Retinal pigment epithelial cell (primary cell): ENCODE results near the gene IDH3G.
"Not testable (repeated sequence)": the region's sequence is repeated elsewhere in the genome, so short reads cannot be mapped to it uniquely, and the experiment has no call there.

ENCODE experiments used
- DNase-seq: peaks from one replicate; pipeline ENCODE4 v3.0.0-alpha.2; 2010; ENCODE audit warnings: low read depth
- H3K4me3 ChIP-seq: 2 replicates; pipeline ENCODE4 v1.5.1; 2011; ENCODE audit warnings: mild to moderate bottlenecking, low read length, control low read depth, moderate library complexity
- TF ChIP-seq, protein P1 (sequence below): conservative IDR thresholded peaks from 2 replicates; pipeline ENCODE4 v1.5.1; 2011; ENCODE audit warnings: low read depth, low read length, control low read depth, inconsistent platforms

The IDH3G gene

GRCh38 chrX:153744210-153745066 lies 49.7 kb downstream of the IDH3G start:
- H3K4me3 ChIP-seq: no peak overlapping the region
- no peak for DNase-seq
- TF ChIP-seq, protein P1, sequence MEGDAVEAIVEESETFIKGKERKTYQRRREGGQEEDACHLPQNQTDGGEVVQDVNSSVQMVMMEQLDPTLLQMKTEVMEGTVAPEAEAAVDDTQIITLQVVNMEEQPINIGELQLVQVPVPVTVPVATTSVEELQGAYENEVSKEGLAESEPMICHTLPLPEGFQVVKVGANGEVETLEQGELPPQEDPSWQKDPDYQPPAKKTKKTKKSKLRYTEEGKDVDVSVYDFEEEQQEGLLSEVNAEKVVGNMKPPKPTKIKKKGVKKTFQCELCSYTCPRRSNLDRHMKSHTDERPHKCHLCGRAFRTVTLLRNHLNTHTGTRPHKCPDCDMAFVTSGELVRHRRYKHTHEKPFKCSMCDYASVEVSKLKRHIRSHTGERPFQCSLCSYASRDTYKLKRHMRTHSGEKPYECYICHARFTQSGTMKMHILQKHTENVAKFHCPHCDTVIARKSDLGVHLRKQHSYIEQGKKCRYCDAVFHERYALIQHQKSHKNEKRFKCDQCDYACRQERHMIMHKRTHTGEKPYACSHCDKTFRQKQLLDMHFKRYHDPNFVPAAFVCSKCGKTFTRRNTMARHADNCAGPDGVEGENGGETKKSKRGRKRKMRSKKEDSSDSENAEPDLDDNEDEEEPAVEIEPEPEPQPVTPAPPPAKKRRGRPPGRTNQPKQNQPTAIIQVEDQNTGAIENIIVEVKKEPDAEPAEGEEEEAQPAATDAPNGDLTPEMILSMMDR: peak; percentile 36

DNA sequence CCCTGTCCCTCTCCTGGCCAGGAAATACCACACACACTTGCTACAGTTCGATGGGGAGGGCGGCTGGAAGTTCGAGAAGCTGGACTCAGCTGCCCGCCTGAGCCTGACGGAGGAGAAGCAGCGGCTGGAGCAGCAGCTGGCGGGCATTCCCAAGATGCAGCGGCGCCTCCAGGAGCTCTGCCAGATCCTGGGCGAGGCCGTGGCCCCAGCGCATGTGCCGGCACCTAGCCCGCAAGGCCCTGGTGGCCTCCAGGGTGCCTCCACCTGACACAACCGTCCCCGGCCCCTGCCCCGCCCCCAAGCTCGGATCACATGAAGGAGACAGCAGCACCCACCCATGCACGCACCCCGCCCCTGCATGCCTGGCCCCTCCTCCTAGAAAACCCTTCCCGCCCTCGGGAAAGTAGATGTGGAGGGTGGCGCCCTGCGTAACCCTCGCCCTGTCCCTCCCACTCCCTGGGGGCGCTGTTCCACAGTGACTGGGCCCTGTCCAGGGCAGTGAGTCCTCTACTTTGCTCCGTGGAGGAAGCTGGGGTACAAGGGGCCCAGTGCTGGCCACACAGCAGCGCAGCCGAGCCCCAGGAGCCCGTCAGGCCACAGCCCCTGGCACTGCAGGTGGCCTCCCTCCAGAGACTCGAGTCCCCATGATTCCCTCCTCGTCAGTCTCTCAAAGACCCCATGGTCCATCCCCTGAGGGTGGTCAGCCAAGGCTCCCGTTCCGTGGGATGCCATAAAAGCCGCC lies 50.5 kb downstream of the IDH3G start:
- TF ChIP-seq, protein P1: peak; percentile 7
- not testable (repeated sequence) for DNase-seq, H3K4me3 ChIP-seq

- DNase-seq, H3K4me3 ChIP-seq: not testable (repeated sequence)
Measured at GRCh38 chrX:153742796-153743467, 51.2 kb downstream of the IDH3G start.

- DNase-seq, H3K4me3 ChIP-seq: not testable (repeated sequence)
Measured at GRCh38 chrX:153742111-153742510, 52.1 kb downstream of the IDH3G start.

DNA sequence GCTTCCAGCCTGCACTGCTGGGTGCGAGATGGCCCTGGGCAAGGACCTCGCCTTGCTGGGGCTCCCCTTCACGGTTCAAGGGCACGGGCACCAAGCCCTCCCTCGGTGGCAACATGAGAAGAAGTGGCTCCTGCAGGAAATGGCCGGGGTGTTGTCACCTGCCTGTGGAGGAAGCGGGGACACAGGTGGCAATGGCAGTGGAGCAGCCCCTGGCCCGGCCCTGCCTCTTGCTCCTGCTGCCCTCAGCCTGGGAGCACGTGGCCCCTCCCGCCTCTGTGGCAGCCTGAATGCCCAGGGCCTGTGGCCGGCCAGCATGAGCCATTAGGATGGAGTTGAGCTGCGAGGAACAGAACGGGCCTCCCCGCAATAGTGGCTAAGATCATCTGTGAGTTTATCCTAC lies 52.7 kb downstream of the IDH3G start:
- TF ChIP-seq, protein P1: no peak
- H3K4me3 ChIP-seq: no peak overlapping the region
- no peak for DNase-seq

- H3K4me3 ChIP-seq: no peak overlapping the region
- TF ChIP-seq, protein P1: no peak
- DNase-seq: no peak
Measured at GRCh38 chrX:153740631-153741222, 53.4 kb downstream of the IDH3G start.

- no peak overlapping the region for H3K4me3 ChIP-seq
- TF ChIP-seq, protein P1: no peak
- DNase-seq: no peak
Measured at GRCh38 chrX:153739754-153740486, 54.3 kb downstream of the IDH3G start.
